Rectal smooth muscle tissue (tissue), 1 donor: ENCODE measurements around the gene RNF157.

Experiments
- H3K27ac ChIP-seq: one replicate; pipeline ENCODE4 v1.7.0; 2013; ENCODE audit warnings: low read depth, low read length, inconsistent platforms
- H3K27me3 ChIP-seq: one replicate; pipeline ENCODE4 v1.7.0; 2013; ENCODE audit warnings: low read length; ENCODE audit not compliant: control insufficient read depth, insufficient read depth
- H3K36me3 ChIP-seq: one replicate; pipeline ENCODE4 v1.7.0; 2013; ENCODE audit warnings: low read length; ENCODE audit not compliant: control insufficient read depth, insufficient read depth
- H3K4me1 ChIP-seq: one replicate; pipeline ENCODE4 v1.7.0; 2013; ENCODE audit warnings: low read length; ENCODE audit not compliant: control insufficient read depth, insufficient read depth
- H3K4me3 ChIP-seq: one replicate; pipeline ENCODE4 v1.7.0; 2013; ENCODE audit warnings: low read length
- H3K9ac ChIP-seq: one replicate; pipeline ENCODE4 v1.7.0; 2013; ENCODE audit warnings: low read length

The RNF157 gene

GRCh38 chr17:76179496-76180467 is 60.5 kb downstream of the RNF157 start:
- H3K27me3 ChIP-seq = no peaks in the 10 kb centered on the region
- no peaks in the 10 kb centered on the region for H3K36me3 ChIP-seq
- no peak overlapping the region for H3K27ac ChIP-seq
- no peak overlapping the region for H3K4me3 ChIP-seq
- no peaks in the 10 kb centered on the region for H3K4me1 ChIP-seq
- H3K9ac ChIP-seq = no peak overlapping the region

GRCh38 chr17:76178124-76178523 is 62.2 kb downstream of the RNF157 start:
- Histone ChIP-seq H3K4me1 (no peaks in the 10 kb centered on the region), H3K27ac (no peak overlapping the region), H3K36me3 (no peaks in the 10 kb centered on the region), H3K4me3 (no peak overlapping the region), H3K9ac (no peak overlapping the region), H3K27me3 (no peaks in the 10 kb centered on the region)

DNA sequence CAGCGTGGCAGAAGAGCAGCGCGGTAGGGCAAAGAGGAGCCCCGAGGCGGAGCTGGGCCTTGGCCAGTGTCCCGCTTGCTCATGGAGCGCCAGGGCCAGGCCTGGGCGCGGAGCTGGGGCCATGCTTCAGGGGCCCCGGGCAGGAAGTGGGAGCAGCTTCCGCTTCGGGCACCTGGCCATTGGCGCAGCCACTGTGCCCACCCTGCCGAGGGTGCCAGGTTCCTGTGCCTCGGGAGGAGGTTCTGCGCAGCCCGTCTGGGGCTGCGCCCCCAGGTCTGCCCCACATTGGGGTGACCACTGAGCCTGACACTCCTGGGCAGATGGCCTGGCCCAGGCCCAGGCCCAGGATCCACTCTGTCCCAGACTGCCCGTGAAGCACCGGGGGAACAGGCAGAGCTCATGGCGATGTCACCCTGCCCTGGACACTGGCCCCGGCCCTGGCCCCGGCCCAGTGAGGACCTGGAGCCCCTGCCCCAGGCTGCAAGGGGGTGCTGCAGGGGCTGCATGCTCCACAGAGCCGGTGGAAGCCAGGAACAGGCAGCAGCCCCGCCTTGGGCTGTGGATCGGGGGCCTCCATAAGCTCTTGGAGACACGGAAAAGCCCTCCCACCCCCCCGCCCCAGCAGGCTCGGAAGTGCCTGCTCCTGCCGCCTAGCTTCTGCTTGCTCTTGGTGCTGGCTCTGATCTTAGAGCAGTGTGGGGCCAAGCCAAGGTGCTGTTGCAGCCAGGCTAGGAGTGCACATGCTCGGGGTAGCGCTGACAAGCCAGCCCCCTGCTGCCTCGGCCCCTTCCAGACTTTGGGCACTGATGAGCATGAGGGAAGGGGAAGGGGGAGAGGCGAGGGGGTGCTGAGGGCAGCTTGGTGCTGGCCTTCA is 63.4 kb downstream of the RNF157 start:
- no peaks in the 10 kb centered on the region for H3K4me1 ChIP-seq
- H3K9ac ChIP-seq = no peak overlapping the region
- no peaks in the 10 kb centered on the region for H3K27me3 ChIP-seq
- H3K27ac ChIP-seq = no peak overlapping the region
- no peaks in the 10 kb centered on the region for H3K36me3 ChIP-seq
- no peak overlapping the region for H3K4me3 ChIP-seq

DNA sequence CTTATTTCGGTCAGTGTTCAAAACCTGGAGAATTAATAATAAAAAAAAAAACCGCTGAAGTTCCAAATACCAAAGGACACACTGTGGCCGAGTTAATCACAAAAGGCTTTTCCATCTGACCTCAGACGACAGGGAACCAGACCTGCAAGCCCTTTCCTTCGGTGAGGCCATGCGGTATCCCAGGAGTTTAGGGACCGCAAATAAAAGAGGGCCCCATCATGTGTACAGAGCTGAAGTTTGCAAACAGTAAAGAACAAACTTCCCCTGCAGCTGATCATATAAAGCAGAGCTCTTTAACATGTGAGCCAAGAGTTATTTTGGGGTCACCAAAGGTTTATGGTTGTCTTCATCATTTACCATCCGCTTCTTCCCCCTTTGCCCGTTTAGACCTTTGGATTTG is 66.3 kb downstream of the RNF157 start:
- no peaks in the 10 kb centered on the region for H3K27me3 ChIP-seq
- no peak overlapping the region for H3K9ac ChIP-seq
- no peaks in the 10 kb centered on the region for H3K4me1 ChIP-seq
- no peaks in the 10 kb centered on the region for H3K36me3 ChIP-seq
- no peak overlapping the region for H3K4me3 ChIP-seq
- H3K27ac ChIP-seq = no peak overlapping the region

DNA sequence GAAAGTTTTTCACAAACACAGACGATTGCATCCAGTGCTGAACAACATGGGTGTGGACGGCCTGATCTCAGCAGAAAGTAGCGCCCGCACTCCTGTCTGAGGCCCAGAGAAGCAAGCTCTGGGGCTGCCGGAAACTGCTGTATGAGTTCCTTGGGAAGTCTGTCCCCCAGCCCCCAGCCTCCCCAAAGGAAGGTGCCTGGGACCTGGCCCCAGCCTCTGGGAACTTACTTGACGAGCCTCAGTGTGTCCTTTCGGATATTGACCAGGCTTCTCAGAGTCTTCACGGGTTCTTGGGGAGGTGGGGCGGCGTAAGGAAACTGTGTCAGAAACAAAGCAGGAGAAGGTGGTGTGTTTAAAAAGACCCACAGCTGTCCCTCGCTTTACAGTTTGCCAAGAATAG is 66.8 kb downstream of the RNF157 start:
- no peaks in the 10 kb centered on the region for H3K27me3 ChIP-seq
- H3K4me3 ChIP-seq = no peak overlapping the region
- H3K9ac ChIP-seq = no peak overlapping the region
- H3K36me3 ChIP-seq = no peaks in the 10 kb centered on the region
- H3K4me1 ChIP-seq = no peaks in the 10 kb centered on the region
- H3K27ac ChIP-seq = no peak overlapping the region

GRCh38 chr17:76171706-76172105 is 68.6 kb downstream of the RNF157 start:
- Histone ChIP-seq H3K4me3 (no peak overlapping the region), H3K36me3 (no peaks in the 10 kb centered on the region), H3K27ac (no peak overlapping the region), H3K9ac (no peak overlapping the region), H3K27me3 (no peaks in the 10 kb centered on the region), H3K4me1 (no peaks in the 10 kb centered on the region)

DNA sequence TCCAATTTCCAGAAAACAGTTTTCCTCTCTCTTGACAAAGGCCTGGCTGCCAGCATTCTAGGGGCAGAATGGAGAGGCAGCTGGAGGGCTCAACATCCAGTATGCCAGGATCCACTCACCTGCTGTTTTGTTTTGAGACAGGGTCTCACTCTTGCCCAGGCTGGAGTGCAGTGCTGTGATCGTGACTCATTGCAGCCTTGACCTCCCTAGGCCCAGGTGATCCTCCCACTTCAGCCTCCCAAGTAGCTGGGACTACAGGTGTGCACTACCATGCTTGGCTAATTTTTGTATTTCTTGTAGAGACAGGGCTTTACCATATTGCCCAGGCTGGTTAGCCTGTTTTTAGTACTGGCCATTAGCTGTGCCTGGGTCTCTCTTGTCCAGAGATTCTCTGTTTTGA is 70.2 kb downstream of the RNF157 start:
- Histone ChIP-seq H3K36me3 (no peaks in the 10 kb centered on the region), H3K27ac (no peak overlapping the region), H3K4me3 (no peak overlapping the region), H3K27me3 (no peaks in the 10 kb centered on the region), H3K4me1 (no peaks in the 10 kb centered on the region), H3K9ac (no peak overlapping the region)

DNA sequence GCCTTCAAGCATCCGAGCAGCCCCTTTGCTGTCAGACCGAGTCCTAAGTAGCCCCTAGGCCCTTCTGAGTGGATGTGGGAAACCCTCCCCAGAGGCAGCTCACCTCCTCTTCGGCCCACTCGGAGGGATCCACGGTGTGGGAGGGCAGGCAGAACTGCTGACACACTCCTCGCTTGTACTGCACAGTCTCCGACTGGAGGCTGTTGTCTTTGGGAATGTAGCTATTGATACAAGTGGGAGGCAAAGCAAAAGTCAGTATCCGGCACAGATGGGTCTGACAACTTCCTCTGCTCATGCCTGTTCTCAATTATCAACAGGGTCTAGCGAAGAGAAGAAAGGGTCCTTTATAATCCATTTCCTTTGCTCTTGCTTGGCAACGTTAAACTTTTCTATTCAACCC is 73.4 kb downstream of the RNF157 start:
- Histone ChIP-seq H3K27ac (no peak overlapping the region), H3K27me3 (no peaks in the 10 kb centered on the region), H3K4me3 (no peak overlapping the region), H3K4me1 (no peaks in the 10 kb centered on the region), H3K9ac (no peak overlapping the region), H3K36me3 (no peaks in the 10 kb centered on the region)

DNA sequence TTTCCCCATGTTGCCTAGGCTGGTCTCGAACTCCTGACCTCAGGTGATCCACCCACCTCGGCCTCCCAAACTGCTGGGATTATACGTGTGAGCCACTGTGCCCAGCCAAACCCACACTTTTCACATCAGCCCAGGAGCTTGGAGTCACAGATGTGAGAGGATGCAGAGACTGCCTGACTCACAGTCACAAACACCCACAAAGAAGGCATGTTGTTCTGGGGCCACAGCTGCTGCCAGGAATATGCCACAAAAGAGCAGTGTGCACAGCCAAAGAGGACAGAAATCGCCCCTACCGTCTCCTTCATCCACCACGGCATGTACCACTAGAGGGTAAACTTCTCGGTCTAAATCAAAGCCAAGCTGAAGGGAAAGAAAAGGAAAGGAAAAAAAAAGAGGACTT is 74.1 kb downstream of the RNF157 start:
- H3K36me3 ChIP-seq = no peaks in the 10 kb centered on the region
- no peak overlapping the region for H3K4me3 ChIP-seq
- H3K27me3 ChIP-seq = no peaks in the 10 kb centered on the region
- H3K4me1 ChIP-seq = no peaks in the 10 kb centered on the region
- H3K27ac ChIP-seq = no peak overlapping the region
- H3K9ac ChIP-seq = no peak overlapping the region

DNA sequence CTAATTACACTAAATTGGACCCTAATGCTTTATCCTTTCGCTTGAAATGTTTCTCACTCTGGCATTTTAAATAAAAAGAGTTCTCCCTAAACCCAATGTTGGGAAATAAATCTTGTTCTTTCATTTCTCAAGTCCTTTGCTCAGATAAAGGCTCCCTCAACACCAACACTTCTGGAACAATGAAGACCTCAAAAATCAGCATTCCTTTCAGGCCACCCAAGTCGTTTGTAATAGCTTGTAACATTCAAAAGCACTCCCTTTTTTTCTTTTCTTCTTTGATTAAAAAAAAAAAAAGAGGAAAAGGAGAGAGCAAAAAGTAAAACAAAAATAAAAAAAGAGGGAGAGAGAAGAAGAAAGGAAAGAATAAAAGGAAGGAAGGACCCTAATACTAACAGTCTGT is 76.0 kb downstream of the RNF157 start:
- no peak overlapping the region for H3K27ac ChIP-seq
- H3K4me3 ChIP-seq = no peak overlapping the region
- H3K9ac ChIP-seq = no peak overlapping the region
- no peaks in the 10 kb centered on the region for H3K27me3 ChIP-seq
- H3K4me1 ChIP-seq = no peaks in the 10 kb centered on the region
- no peaks in the 10 kb centered on the region for H3K36me3 ChIP-seq

DNA sequence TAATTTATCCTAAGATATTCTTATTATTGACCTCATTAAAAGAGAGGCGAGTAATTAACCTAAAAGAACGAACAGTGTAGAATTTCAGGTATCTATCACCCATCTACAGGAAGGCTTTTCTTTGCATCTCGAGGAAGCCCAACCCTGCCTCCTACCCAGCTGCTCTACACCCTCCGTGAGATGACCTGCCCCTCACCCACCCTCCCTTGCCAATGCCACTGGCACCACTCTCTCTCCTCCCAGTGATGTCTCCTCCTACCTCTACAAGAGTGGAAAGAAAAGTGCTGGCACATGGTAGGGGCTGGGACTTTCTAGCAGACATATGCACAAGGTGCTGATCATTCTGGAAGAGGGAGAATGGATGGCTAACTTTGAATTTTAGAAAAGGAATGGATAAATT is 76.4 kb downstream of the RNF157 start:
- H3K36me3 ChIP-seq = no peaks in the 10 kb centered on the region
- no peak overlapping the region for H3K4me3 ChIP-seq
- H3K27ac ChIP-seq = no peak overlapping the region
- no peak overlapping the region for H3K9ac ChIP-seq
- no peaks in the 10 kb centered on the region for H3K4me1 ChIP-seq
- no peaks in the 10 kb centered on the region for H3K27me3 ChIP-seq

GRCh38 chr17:76161619-76162266 is 78.5 kb downstream of the RNF157 start:
- Histone ChIP-seq H3K27me3 (no peaks in the 10 kb centered on the region), H3K27ac (no peak overlapping the region), H3K9ac (no peak overlapping the region)

More at GRCh38 chr17:76161619-76162266, 78.5 kb downstream of the RNF157 start:
- Histone ChIP-seq H3K4me1 (no peaks in the 10 kb centered on the region), H3K36me3 (peaks cover 4% of the 10 kb centered on the region), H3K4me3 (no peak overlapping the region)
